Adipocyte (in vitro differentiated cells): ENCODE measurements around the gene ANKLE1.
A peak's percentile ranks its signal among the peaks of the same experiment; 100 is the strongest.

Source experiments
- DNase-seq: peaks from one replicate; pipeline ENCODE4 v3.0.0-alpha.2; 2015; ENCODE audit warnings: low read depth
- H3K27me3 ChIP-seq: replicated peaks from 2 replicates; pipeline ENCODE4 v1.7.0; 2013; ENCODE audit warnings: mild to moderate bottlenecking, low read length, moderate library complexity; ENCODE audit not compliant: control insufficient read depth, insufficient read depth
- H3K36me3 ChIP-seq: 2 replicates; pipeline ENCODE4 v1.7.0; 2013; ENCODE audit warnings: low read length, mild to moderate bottlenecking, moderate library complexity; ENCODE audit not compliant: control insufficient read depth, insufficient read depth, severe bottlenecking
- H3K4me1 ChIP-seq: 2 replicates; pipeline ENCODE4 v1.7.0; 2013; ENCODE audit warnings: mild to moderate bottlenecking, low read length, moderate library complexity; ENCODE audit not compliant: control insufficient read depth, insufficient read depth
- H3K4me3 ChIP-seq: 2 replicates; pipeline ENCODE4 v1.7.0; 2013; ENCODE audit warnings: mild to moderate bottlenecking, low read length, moderate library complexity
- H3K9ac ChIP-seq: 2 replicates; pipeline ENCODE4 v1.7.0; 2013; ENCODE audit warnings: mild to moderate bottlenecking, low read length, moderate library complexity
- H3K9me3 ChIP-seq: 2 replicates; pipeline ENCODE4 v1.7.0; 2013; ENCODE audit warnings: mild to moderate bottlenecking, low read length, moderate library complexity; ENCODE audit not compliant: control insufficient read depth

Gene ANKLE1

DNA sequence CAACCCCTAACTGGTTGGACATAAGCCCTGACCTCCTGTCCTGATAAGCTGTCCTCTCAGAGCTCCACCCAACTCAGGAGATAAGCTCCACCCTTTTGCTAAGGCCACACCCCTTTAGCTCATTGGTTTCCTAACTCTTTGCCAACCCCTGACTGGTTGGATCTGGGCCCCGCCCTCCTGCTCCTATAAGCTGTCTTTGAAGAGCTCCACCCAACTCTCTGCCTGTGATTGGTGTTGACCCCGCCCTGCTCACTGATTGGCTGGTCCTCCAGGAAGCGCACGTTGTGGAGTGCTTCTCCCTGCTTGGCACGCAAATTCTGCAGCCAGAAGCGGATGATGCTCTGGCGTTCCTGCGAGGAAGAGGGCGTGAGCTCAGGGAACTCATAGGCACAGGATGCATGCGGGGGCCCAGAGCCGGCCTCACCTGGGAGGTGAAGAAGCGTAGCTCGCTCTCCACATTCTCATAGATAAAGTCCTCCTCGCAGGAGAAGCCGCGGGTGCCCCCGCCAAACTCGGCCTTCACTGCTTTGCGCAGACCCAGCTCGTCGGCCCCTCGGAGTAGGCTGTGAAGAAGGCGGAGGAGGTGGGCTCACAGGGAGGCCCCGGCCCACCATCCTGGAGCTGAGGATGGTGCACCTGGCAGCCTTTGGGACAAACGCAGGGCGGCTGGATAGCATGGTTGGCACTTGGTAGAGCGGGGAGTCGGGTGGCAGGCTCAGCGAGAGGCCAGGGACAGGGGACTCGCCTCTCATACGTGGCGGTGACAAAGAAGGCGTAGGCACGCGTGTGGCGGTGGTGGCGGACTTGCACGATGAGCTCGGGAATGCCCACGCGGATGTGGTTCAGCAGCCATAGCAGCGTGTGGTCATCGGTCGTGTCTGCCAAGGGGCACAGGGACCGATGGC, 51.2 kb downstream of the ANKLE1 start:
- peak; percentile 39 for DNase-seq
- no peak overlapping the region for H3K4me3 ChIP-seq
- peaks cover 10% of the 10 kb centered on the region for H3K4me1 ChIP-seq
- no peaks in the 10 kb centered on the region for H3K9me3 ChIP-seq
- no peak overlapping the region for H3K9ac ChIP-seq
- H3K27me3 ChIP-seq = no peaks in the 10 kb centered on the region
- no peaks in the 10 kb centered on the region for H3K36me3 ChIP-seq

DNA sequence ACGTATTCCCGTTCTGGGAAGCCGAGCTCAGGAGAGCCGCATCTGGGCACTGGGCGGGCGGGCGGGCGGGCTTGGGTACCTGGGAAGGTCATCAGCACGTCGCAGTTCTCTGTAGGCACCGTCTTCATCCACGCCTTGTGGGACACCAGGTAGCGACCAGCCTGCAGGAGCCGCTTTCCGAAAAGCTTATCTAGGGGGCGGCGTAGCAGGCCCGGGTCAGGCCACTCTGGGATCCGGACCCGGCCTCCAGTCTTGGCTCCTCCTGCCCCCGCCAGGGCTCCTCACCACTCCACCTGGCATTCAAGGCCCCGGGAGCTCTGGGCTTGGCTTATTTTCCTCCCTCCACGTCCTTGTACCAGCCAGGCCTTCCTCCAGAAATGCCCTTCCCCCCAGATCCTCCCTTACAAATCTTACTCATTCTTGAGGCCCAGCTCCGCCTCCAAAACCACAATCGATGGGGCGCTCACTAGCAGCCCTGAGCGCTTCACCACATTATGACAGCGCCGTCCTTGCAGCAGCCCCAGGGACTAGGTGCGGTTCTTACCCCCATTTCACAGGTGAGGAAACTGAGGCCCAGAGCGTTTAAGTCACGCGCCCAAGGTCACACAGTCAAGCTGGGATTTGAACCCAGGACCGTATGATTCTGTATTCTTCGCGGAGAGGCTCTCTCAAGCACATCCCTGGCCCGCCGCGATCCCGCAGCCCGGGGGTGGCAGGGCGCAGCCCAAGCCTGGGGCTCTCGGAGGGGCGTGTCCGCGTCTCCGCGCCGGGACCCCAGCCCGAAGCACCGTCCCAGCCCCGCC, 52.1 kb downstream of the ANKLE1 start:
- Histone ChIP-seq H3K36me3 (no peaks in the 10 kb centered on the region), H3K4me3 (peak overlapping the region; percentile 88), H3K9me3 (no peaks in the 10 kb centered on the region), H3K27me3 (no peaks in the 10 kb centered on the region), H3K4me1 (peaks cover 16% of the 10 kb centered on the region), H3K9ac (peak overlapping the region; percentile 89)
- DNase-seq = peak; percentile 65

DNA sequence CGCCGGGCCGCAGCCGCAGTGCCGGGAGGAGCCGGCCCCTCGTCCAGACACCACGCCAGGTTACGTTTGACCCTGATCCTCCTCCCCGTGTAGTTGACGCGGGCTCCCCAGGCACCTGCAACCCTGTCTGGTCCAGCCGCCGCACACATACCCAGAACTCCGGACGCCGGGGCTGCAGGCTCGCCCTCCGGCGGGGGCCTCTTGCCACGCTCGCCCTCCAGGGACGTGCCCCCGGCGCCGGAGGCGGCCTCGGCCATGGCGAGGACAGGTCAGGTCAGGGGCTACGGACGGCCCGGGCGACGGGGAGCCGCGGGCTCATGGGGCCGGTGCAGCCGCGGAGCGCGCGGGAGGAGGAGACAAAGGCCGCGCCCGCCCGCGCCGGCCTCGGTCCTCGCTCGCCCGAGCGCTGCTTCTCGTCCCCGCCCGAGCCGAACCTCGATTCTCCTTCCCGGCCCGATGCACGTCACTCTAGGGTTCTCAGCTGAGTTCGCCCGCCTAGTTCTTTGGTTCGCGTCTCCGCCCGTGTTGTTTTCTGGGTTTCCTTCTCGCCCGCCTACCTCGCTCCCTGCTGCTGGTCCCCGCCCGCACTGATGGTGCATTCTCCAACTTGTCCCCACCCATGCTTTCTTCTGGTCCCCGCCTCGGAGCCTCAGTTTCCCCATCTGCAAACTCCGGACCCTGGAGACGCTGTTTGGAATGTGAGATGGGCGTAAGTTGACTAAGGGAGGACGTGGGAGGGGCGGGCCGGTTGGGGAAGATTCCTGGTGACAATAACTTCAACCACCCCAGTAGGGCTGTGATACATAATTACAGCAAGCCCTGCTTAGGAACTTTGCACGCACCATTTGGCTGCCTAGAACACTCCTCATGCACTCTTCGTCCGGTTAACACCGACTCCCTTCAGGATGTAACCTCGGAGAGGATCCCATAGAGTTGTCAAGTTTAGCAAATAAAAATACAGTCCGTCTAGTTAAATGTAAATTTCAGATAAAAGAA, 53.0 kb downstream of the ANKLE1 start, which contains the start of gene ANO8:
TSS of gene ANO8 (minus strand) at position 442 of the 996 bp plus-strand sequence. CDS start at position 257, 185 bp downstream.
- H3K4me3 ChIP-seq = peak within 1 kb of the TSS; percentile 88
- H3K9ac ChIP-seq = peak within 1 kb of the TSS; percentile 89
- H3K9me3 ChIP-seq = no peaks in the 10 kb centered on the region
- H3K4me1 ChIP-seq = peaks cover 16% of the 10 kb centered on the region
- no peaks in the 10 kb centered on the region for H3K36me3 ChIP-seq
- DNase-seq = peak; percentile 99
- no peaks in the 10 kb centered on the region for H3K27me3 ChIP-seq

DNA sequence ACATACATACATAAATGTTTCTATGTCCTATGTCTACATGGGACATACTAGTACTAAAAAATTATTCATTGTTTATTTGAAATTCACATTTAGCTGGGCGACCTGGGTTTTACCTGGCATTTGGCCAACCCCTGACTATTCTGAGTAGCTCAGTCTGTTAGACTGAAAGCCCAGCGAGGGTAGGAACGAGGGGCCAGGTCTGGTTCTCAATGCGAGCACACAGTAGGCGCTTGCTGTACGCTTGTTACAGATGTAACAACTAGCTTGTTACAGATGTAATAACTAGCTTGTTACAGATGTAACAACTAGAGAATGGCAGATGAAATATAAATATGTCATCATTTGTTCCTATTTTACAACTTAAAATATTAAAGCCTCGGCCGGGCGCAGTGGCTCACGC, 53.9 kb downstream of the ANKLE1 start:
- Histone ChIP-seq H3K4me1 (peaks cover 16% of the 10 kb centered on the region), H3K27me3 (no peaks in the 10 kb centered on the region), H3K36me3 (no peaks in the 10 kb centered on the region), H3K9me3 (no peaks in the 10 kb centered on the region), H3K4me3 (peak overlapping the region; percentile 88), H3K9ac (peak overlapping the region; percentile 89)
- no peak for DNase-seq
